HG03045 (cell line): Measurements from ENCODE around the gene PSMC1.

Experiments used
- ATAC-seq: cut with Tn5 transposase; IDR thresholded peaks from one replicate; pipeline ENCODE4 v1.9.1; 2021; ENCODE audit warnings: mild to moderate bottlenecking, moderate library complexity; ENCODE audit not compliant: unreplicated experiment

PSMC1 gene

GRCh38 chr14:90275820-90276219 is 19.5 kb downstream of the PSMC1 start:
- no peak for ATAC-seq

- ATAC-seq = no peak
Observed at GRCh38 chr14:90276646-90277367, 20.5 kb downstream of the PSMC1 start.

- ATAC-seq = no peak
Observed at GRCh38 chr14:90277581-90278198, 21.3 kb downstream of the PSMC1 start.

GRCh38 chr14:90278199-90279175 is 22.1 kb downstream of the PSMC1 start:
- ATAC-seq = no peak

- ATAC-seq = no peak
Observed at GRCh38 chr14:90280096-90280495, 23.7 kb downstream of the PSMC1 start.

- ATAC-seq = no peak
Observed at GRCh38 chr14:90281261-90281660, 24.9 kb downstream of the PSMC1 start.

- no peak for ATAC-seq
Observed at GRCh38 chr14:90281756-90282155, 25.4 kb downstream of the PSMC1 start.

GRCh38 chr14:90287791-90288190 is 31.4 kb downstream of the PSMC1 start:
- no peak for ATAC-seq

- no peak for ATAC-seq
Observed at GRCh38 chr14:90288651-90289355, 32.5 kb downstream of the PSMC1 start.

- no peak for ATAC-seq
Observed at GRCh38 chr14:90290337-90291011, 34.1 kb downstream of the PSMC1 start.

GRCh38 chr14:90291699-90292098 is 35.3 kb downstream of the PSMC1 start:
- no peak for ATAC-seq

GRCh38 chr14:90293766-90294730 is 37.7 kb downstream of the PSMC1 start:
- ATAC-seq = no peak

- ATAC-seq = no peak
Observed at GRCh38 chr14:90294872-90295271, 38.5 kb downstream of the PSMC1 start.

- ATAC-seq = no peak
Observed at GRCh38 chr14:90295870-90296516, 39.6 kb downstream of the PSMC1 start.

GRCh38 chr14:90296641-90297040 is 40.3 kb downstream of the PSMC1 start:
- ATAC-seq = no peak

GRCh38 chr14:90297876-90298629 is 41.7 kb downstream of the PSMC1 start:
- no peak for ATAC-seq

- no peak for ATAC-seq
Observed at GRCh38 chr14:90299408-90299807, 43.1 kb downstream of the PSMC1 start.

- no peak for ATAC-seq
Observed at GRCh38 chr14:90300611-90301047, 44.3 kb downstream of the PSMC1 start.
